ENCODE measurements around the gene OTULINL. TPM values are rescaled to one million over a fixed set of nuclear protein-coding genes. Genes with fewer than 3 reads are reported as not detected.

OTULINL gene
- total and polyA plus RNA-seq, 2 of the 8 experiments (the other 6 are each of a cell fraction or from before 2014, with no cell fraction given), result 3.1 to 8.3 TPM

DNA sequence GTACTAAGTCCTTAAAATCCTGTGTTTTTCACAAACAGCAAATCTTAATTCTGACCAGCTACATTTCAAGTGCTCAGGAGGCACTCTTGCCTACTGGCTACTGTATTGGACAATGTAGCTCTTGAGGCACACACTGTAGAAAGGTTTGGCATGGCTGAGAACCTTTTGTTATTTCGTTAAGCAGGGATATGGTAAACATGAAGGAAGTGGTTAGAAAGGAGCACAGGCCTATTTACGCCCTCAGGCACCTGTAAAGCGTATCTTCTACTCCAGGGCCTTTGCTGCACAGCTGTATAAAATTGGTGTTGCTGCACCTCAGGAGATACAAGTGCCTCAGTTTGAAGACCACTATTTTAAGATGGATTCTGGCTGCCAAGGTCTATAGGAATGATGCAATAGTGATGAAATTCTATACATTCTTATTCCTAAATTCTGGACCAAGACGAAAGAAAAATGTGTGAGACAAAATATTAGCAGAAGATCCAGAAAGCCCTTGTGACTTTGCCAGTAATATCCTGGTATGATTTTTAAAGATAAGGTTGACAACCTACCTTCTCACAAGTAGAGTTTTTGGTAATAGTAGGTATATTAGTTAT, 73.7 kb downstream of the OTULINL start:
- Histone ChIP-seq H2AK5ac (ENCODE audit: low read depth, low read length) (no peak overlapping the region), H3K4me2 (ENCODE audit: insufficient read depth in 1 of 2, low read depth in 2 of 2, low read length in 2 of 2) (no peak overlapping the region), H3K4me3 (ENCODE audit: extremely low read depth in 1 of 4, insufficient read depth in 2 of 4, low read depth in 3 of 4, low read length in 4 of 4) (no peak overlapping the region), H3K56ac (replicated peaks; ENCODE audit: insufficient read length, low read depth, low read length) (no peak overlapping the region), H2BK5ac (ENCODE audit: low read depth, low read length) (no peak overlapping the region), H3K23ac (ENCODE audit: insufficient read length) (no peak overlapping the region), H3K27ac (ENCODE audit: low read depth, low read length) (no peak overlapping the region), H3K36me3 (ENCODE audit: control insufficient read depth in 2 of 4, insufficient read depth in 4 of 4, low read length in 3 of 4) (no peaks in the 10 kb centered on the region), H4K20me1 (replicated peaks in 1 of 2; ENCODE audit: control insufficient read depth in 1 of 2, insufficient read depth in 2 of 2, low read length in 2 of 2) (no peaks in the 10 kb centered on the region), H4K5ac (ENCODE audit: insufficient read length, low read depth, low read length) (no peak overlapping the region), H3K79me1 (ENCODE audit: low read depth, low read length) (no peaks in the 10 kb centered on the region), H4K8ac (ENCODE audit: extremely low read depth, insufficient read depth, low read length) (no peak overlapping the region), H2AFZ (ENCODE audit: low read length) (no peak overlapping the region), H2BK15ac (ENCODE audit: low read length) (no peak overlapping the region), H3K14ac (ENCODE audit: insufficient read length) (no peak overlapping the region), H2BK20ac (ENCODE audit: low read length) (no peak overlapping the region), H3K27me3 (replicated peaks in 1 of 4; ENCODE audit: control insufficient read depth in 3 of 4, extremely low read depth in 1 of 4, insufficient read depth in 3 of 4, low read length in 3 of 4) (no peaks in the 10 kb centered on the region), H3K4me1 (replicated peaks in 1 of 4; ENCODE audit: control insufficient read depth in 3 of 4, insufficient read depth in 4 of 4, low read length in 3 of 4) (no peaks in the 10 kb centered on the region), H3K9me3 (ENCODE audit: insufficient read depth in 2 of 2, low read depth in 1 of 2, low read length in 1 of 2) (no peaks in the 10 kb centered on the region), H2BK120ac (replicated peaks; ENCODE audit: low read depth, low read length) (no peak overlapping the region), H4K91ac (replicated peaks; ENCODE audit: insufficient read length, low read length) (no peak overlapping the region), H3K9ac (replicated peaks in 1 of 4; ENCODE audit: extremely low read depth in 1 of 4, low read depth in 3 of 4, low read length in 3 of 4) (no peak overlapping the region), H2BK12ac (ENCODE audit: low read depth, low read length) (no peak overlapping the region), H3K18ac (ENCODE audit: extremely low read depth, low read length) (no peak overlapping the region), H3K79me2 (ENCODE audit: control insufficient read depth in 1 of 2, insufficient read depth in 2 of 2, low read length in 2 of 2) (no peaks in the 10 kb centered on the region), H3K23me2 (ENCODE audit: low read depth, low read length) (0 out of 2 replicates have a peak, but pooled peaks cover 2% of the 10 kb centered on the region), H3K4ac (replicated peaks; ENCODE audit: insufficient read length, low read depth, low read length) (no peak overlapping the region)
- 66% methylated on average over 4 of the region's 4 CpGs; no CpG with 5 or more reads in 1 of the 2 experiments for WGBS, 2 experiments (ENCODE audit: extremely low coverage in 1 of 2, insufficient coverage in 1 of 2, insufficient read length in 1 of 2, insufficient replicate concordance in 2 of 2, low coverage in 1 of 2, low lambda C conversion rate in 2 of 2, missing lambda C conversion rate in 1 of 2)
- ChIA-PET POLR2A (ENCODE audit: partially characterized antibody) (no interaction called here), CTCF (ENCODE audit: partially characterized antibody) (interaction anchor here (0.6 to 3.0 kb wide), 5 partner anchors 15 to 348 kb away, joined by 3 to 9 read pairs (median 4); no protein-coding TSS in a partner anchor)
- no peak for FAIRE-seq
- no peak for DNase-seq (ENCODE audit: low read depth in 1 of 2, low spot score in 2 of 2)
- TF ChIP-seq BRCA1 (IDR thresholded peaks at IDR 0.05; ENCODE audit: low read depth, low read length), result no peak
- no peak for TF ChIP-seq CREB1 (IDR thresholded peaks at IDR 0.05)
- no peak for TF ChIP-seq SIN3A (conservative IDR thresholded peaks at IDR 0.05 in 1 of 2, IDR thresholded peaks at IDR 0.05 in 1 of 2; ENCODE audit: low read depth in 1 of 2, low read length in 2 of 2)

Data from H1 (cell line).